ENCODE results near the gene HM13.
"Not testable (repeated sequence)": the region's sequence is repeated elsewhere in the genome, so short reads cannot be mapped to it uniquely, and the experiment has no call there.

The HM13 gene

GRCh38 chr20:31514154-31515071 lies at the start of gene HM13:
TSS of gene HM13 (plus strand) at chr20:31514442. CDS start at chr20:31514552, 110 bp downstream.
- ChIA-PET POLR2A (ENCODE audit: low non-redundant PET) (no interaction called here), CTCF (interaction anchor here (0.6 to 3.0 kb wide), 10 partner anchors 8 to 326 kb away, joined by 3 to 23 read pairs (median 3); a partner anchor contains a TSS)
- peak; percentile 99 for DNase-seq (ENCODE audit: low spot score)
- TF ChIP-seq, protein P1, sequence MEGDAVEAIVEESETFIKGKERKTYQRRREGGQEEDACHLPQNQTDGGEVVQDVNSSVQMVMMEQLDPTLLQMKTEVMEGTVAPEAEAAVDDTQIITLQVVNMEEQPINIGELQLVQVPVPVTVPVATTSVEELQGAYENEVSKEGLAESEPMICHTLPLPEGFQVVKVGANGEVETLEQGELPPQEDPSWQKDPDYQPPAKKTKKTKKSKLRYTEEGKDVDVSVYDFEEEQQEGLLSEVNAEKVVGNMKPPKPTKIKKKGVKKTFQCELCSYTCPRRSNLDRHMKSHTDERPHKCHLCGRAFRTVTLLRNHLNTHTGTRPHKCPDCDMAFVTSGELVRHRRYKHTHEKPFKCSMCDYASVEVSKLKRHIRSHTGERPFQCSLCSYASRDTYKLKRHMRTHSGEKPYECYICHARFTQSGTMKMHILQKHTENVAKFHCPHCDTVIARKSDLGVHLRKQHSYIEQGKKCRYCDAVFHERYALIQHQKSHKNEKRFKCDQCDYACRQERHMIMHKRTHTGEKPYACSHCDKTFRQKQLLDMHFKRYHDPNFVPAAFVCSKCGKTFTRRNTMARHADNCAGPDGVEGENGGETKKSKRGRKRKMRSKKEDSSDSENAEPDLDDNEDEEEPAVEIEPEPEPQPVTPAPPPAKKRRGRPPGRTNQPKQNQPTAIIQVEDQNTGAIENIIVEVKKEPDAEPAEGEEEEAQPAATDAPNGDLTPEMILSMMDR (conservative IDR thresholded peaks at IDR 0.05; ENCODE audit: low read depth): peak; percentile 100
- peak within 1 kb of the TSS; percentile 75 for H3K27ac ChIP-seq

GRCh38 chr20:31470946-31471345 lies 43.3 kb upstream of the HM13 start:
- H3K27ac ChIP-seq; CTCF ChIA-PET; DNase-seq (ENCODE audit: low spot score); POLR2A ChIA-PET (ENCODE audit: low non-redundant PET): not testable (repeated sequence)

- TF ChIP-seq, protein P1 (conservative IDR thresholded peaks at IDR 0.05; ENCODE audit: low read depth): no peak
- POLR2A ChIA-PET (ENCODE audit: low non-redundant PET): interaction anchor here (0.7 kb wide), 1 partner anchor 13 kb away, joined by 3 read pairs; no protein-coding TSS in a partner anchor
- CTCF ChIA-PET: interaction anchor here (0.5 to 1.3 kb wide), 2 partner anchors 13 to 139 kb away, joined by 3 read pairs; no protein-coding TSS in a partner anchor
- DNase-seq (ENCODE audit: low spot score): no peak
- H3K27ac ChIP-seq: no peak overlapping the region
These were observed 41.6 kb upstream of the HM13 start for GRCh38 chr20:31472395-31473330.

DNA sequence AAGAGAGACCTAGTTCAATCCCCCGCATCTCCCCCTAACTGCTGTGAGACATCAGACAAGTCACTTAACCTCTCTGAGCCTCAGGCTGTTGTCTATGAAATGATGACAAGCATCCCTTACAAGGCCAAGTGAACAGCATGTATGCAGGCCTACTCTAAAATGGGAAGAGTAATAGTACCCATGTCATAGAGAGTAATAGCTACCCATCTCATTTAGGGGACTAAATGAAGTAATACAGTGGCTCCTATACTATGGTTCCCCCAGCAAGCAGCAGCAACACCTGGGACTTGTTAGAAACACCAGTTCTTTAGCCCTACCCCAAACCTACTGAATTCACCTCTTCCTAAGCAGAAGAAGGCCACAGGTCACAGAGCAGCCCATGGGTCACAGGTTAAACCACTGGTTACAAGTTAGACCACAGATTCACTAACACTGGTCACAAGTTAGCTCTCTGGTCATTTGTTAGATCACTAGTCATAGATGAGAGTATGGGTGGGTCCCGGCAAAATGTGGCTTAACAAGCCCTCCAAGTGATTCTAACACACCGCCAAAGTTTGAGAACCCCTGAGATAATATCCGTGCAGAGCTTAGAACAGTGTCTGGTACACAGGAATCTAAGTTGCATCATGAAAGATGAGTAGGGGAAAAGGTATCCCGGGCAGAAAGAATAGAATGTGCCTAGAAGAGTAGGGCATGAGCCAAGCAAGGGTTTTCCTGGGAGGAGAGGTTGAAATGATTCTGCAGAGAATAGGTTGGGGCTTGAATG lies 40.7 kb upstream of the HM13 start:
- ChIA-PET CTCF (interaction anchor here (0.5 to 1.3 kb wide), 3 partner anchors 14 to 138 kb away, joined by 3 read pairs; no protein-coding TSS in a partner anchor), POLR2A (ENCODE audit: low non-redundant PET) (no interaction called here)
- DNase-seq (ENCODE audit: low spot score): no peak
- TF ChIP-seq, protein P1 (conservative IDR thresholded peaks at IDR 0.05; ENCODE audit: low read depth): no peak
- H3K27ac ChIP-seq: no peak overlapping the region

DNA sequence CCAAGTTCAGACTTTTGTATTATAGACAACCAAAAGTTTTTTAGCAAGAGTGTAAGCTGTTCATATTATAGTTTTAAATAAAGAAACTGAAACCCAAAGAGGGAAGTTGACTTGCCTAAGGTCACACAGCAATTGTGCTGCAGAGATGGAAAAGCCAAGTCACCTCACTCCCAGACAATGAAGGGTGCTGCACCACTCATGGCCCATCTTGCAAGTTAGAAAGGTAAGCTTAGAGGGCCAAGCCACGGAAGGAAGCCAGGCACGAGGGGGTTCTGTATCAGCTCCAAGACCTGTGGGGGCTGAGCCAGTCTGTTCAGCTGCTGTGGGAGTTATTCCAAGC lies 40.2 kb upstream of the HM13 start:
- TF ChIP-seq, protein P1 (conservative IDR thresholded peaks at IDR 0.05; ENCODE audit: low read depth): no peak
- no peak for DNase-seq (ENCODE audit: low spot score)
- H3K27ac ChIP-seq: no peak overlapping the region
- ChIA-PET CTCF (interaction anchor here (1.0 to 1.2 kb wide), 2 partner anchors 29 kb away, joined by 3 to 4 read pairs; no protein-coding TSS in a partner anchor), POLR2A (ENCODE audit: low non-redundant PET) (no interaction called here)

DNA sequence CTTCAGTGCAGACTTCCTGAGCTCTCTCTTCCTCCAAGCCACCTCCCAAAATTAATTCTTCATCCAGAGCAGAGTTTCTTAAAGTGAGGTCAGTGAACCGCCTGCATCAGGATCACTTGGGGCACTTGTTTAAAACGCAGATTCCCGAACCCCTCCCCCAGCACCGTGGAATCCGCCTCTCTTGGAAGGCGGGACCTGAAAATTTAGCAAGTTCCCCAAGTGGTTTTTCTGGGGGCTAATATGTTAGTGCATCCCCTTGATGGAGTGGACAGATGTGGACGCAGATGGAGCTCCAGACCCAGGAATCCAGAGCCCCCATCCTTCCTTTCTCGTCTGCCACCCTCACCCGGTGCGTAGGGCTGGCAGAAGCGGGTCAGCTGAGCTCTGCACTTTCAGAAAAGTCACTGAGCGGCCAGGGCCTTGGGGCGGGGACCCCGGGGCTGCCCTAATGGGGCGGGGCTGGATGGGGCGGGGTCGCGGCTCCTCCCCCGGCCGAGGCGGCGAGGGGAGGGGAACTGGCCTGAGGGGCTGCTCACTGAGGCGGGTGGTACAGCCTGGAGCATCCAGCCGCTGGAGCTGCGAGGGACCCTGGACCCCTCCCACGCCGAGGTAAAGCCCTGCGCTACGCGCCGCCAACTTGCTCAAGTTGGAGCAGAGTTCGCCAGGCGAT lies 39.3 kb upstream of the HM13 start, which contains the start of the genes DEFB124 and REM1:
TSS of gene DEFB124 (minus strand) at position 370 of the 670 bp plus-strand sequence. CDS start 2,114 bp downstream, outside the sequence.
TSS of gene REM1 (plus strand) at position 531 of the 670 bp plus-strand sequence. CDS start 1,158 bp downstream, outside the sequence.
- TF ChIP-seq, protein P1 (conservative IDR thresholded peaks at IDR 0.05; ENCODE audit: low read depth): no peak
- ChIA-PET CTCF (interaction anchor here (1.0 to 1.3 kb wide), 3 partner anchors 14 to 28 kb away, joined by 3 to 4 read pairs (median 3); no protein-coding TSS in a partner anchor), POLR2A (ENCODE audit: low non-redundant PET) (no interaction called here)
- H3K27ac ChIP-seq: no peak within 1 kb of the TSS
- DNase-seq (ENCODE audit: low spot score): no peak
